ENCODE data around the gene UBA5. TPM values are rescaled to one million over a fixed set of nuclear protein-coding genes. Genes with fewer than 3 reads are reported as not detected.

The UBA5 gene
- total and polyA plus RNA-seq, 7 donors = 16.8 to 35.3 (median 23.9) TPM

GRCh38 chr3:132690040-132690439 is 29.9 kb downstream of the UBA5 start:
- H3K4me3 ChIP-seq = no peak overlapping the region
- H3K36me3 ChIP-seq = peaks cover 26 to 100% (median 46%) of the 10 kb centered on the region in 4 donors
- intact Hi-C loops (cut with DNase I) = loop anchor here (10.0 kb wide), 1 partner anchor 175 kb away; no protein-coding TSS in a partner anchor
- H3K4me1 ChIP-seq = no peaks in the 10 kb centered on the region
- no peak overlapping the region for H3K27ac ChIP-seq
- WGBS, 2 donors = 98% methylated on average over 4 of the region's 4 CpGs
- TF ChIP-seq POLR2A (IDR thresholded peaks at IDR 0.05) (no peak), EP300 (IDR thresholded peaks at IDR 0.05) (no peak), POLR2AphosphoS5 (IDR thresholded peaks at IDR 0.05) (no peak), CTCF (IDR thresholded peaks at IDR 0.05) (no peak)
- no peaks in the 10 kb centered on the region for H3K27me3 ChIP-seq
- DNase-seq = no peak
- no peaks in the 10 kb centered on the region for H3K9me3 ChIP-seq

GRCh38 chr3:132694991-132695390 is 34.9 kb downstream of the UBA5 start:
- H3K27me3 ChIP-seq = no peaks in the 10 kb centered on the region
- H3K36me3 ChIP-seq = peaks cover 21 to 100% (median 48%) of the 10 kb centered on the region in 4 donors
- no peak overlapping the region for H3K27ac ChIP-seq
- H3K4me1 ChIP-seq = no peaks in the 10 kb centered on the region
- H3K9me3 ChIP-seq = no peaks in the 10 kb centered on the region
- DNase-seq = no peak
- no peak for TF ChIP-seq EP300 (IDR thresholded peaks at IDR 0.05)
- no peak for TF ChIP-seq POLR2AphosphoS5 (IDR thresholded peaks at IDR 0.05)
- TF ChIP-seq CTCF (IDR thresholded peaks at IDR 0.05) = no peak
- TF ChIP-seq POLR2A (IDR thresholded peaks at IDR 0.05) = no peak
- 16 to 76% methylated on average over 4 of the region's 4 CpGs for WGBS, 2 donors
- H3K4me3 ChIP-seq = no peak overlapping the region
- intact Hi-C loops (cut with DNase I) = loop anchor here (10.0 kb wide), 1 partner anchor 180 kb away; no protein-coding TSS in a partner anchor

GRCh38 chr3:132695422-132695821 is 35.3 kb downstream of the UBA5 start:
- H3K27ac ChIP-seq = no peak overlapping the region
- no peaks in the 10 kb centered on the region for H3K27me3 ChIP-seq
- no peaks in the 10 kb centered on the region for H3K9me3 ChIP-seq
- no peaks in the 10 kb centered on the region for H3K4me1 ChIP-seq
- DNase-seq = no peak
- peaks cover 20 to 100% (median 47%) of the 10 kb centered on the region in 4 donors for H3K36me3 ChIP-seq
- H3K4me3 ChIP-seq = no peak overlapping the region
- no peak for TF ChIP-seq EP300 (IDR thresholded peaks at IDR 0.05)
- no peak for TF ChIP-seq POLR2A (IDR thresholded peaks at IDR 0.05)
- TF ChIP-seq POLR2AphosphoS5 (IDR thresholded peaks at IDR 0.05) = no peak
- intact Hi-C loops (cut with DNase I) = loop anchor here (10.0 kb wide), 1 partner anchor 181 kb away; no protein-coding TSS in a partner anchor
- WGBS, 2 donors = 95 to 97% methylated on average over 1 of the region's 1 CpG

GRCh38 chr3:132703733-132704132 is 43.6 kb downstream of the UBA5 start:
- 93 to 94% methylated on average over 2 of the region's 2 CpGs for WGBS, 2 donors
- Histone ChIP-seq H3K4me3 (no peak overlapping the region), H3K9me3 (no peaks in the 10 kb centered on the region), H3K4me1 (no peaks in the 10 kb centered on the region), H3K36me3 (peaks cover 17 to 99% (median 47%) of the 10 kb centered on the region in 4 donors), H3K27me3 (no peaks in the 10 kb centered on the region), H3K27ac (no peak overlapping the region)
- TF ChIP-seq POLR2AphosphoS5 (IDR thresholded peaks at IDR 0.05) (no peak), POLR2A (IDR thresholded peaks at IDR 0.05) (no peak)
- intact Hi-C loops (cut with DNase I) = no loop called here
- DNase-seq = no peak

GRCh38 chr3:132709761-132710160 is 49.6 kb downstream of the UBA5 start:
- intact Hi-C loops (cut with DNase I) = loop anchor here (10.0 kb wide), 1 partner anchor 45 kb away; the partner anchor contains the start of gene UBA5
- no peaks in the 10 kb centered on the region for H3K27me3 ChIP-seq
- no peak overlapping the region for H3K27ac ChIP-seq
- TF ChIP-seq CTCF (IDR thresholded peaks at IDR 0.05) = no peak
- TF ChIP-seq POLR2AphosphoS5 (IDR thresholded peaks at IDR 0.05) = no peak
- TF ChIP-seq EP300 (IDR thresholded peaks at IDR 0.05) = no peak
- TF ChIP-seq POLR2A (IDR thresholded peaks at IDR 0.05) = no peak
- 94 to 95% methylated on average over 5 of the region's 5 CpGs for WGBS, 2 donors
- H3K4me1 ChIP-seq = no peaks in the 10 kb centered on the region
- no peak for DNase-seq
- H3K9me3 ChIP-seq = no peaks in the 10 kb centered on the region
- peaks cover 12 to 93% (median 22%) of the 10 kb centered on the region in 4 donors for H3K36me3 ChIP-seq
- H3K4me3 ChIP-seq = no peak overlapping the region

- Histone ChIP-seq H3K36me3 (peaks cover 10 to 93% (median 20%) of the 10 kb centered on the region in 4 donors), H3K27ac (no peak overlapping the region), H3K4me3 (no peak overlapping the region), H3K9me3 (no peaks in the 10 kb centered on the region), H3K27me3 (no peaks in the 10 kb centered on the region), H3K4me1 (no peaks in the 10 kb centered on the region)
- intact Hi-C loops (cut with DNase I) = loop anchor here (10.0 kb wide), 1 partner anchor 46 kb away; the partner anchor contains the start of gene UBA5
- WGBS, 2 donors = 96 to 97% methylated on average over 6 of the region's 6 CpGs
- DNase-seq = no peak
- no peak for TF ChIP-seq POLR2AphosphoS5 (IDR thresholded peaks at IDR 0.05)
- TF ChIP-seq CTCF (IDR thresholded peaks at IDR 0.05) = no peak
- no peak for TF ChIP-seq POLR2A (IDR thresholded peaks at IDR 0.05)
- no peak for TF ChIP-seq EP300 (IDR thresholded peaks at IDR 0.05)
Measured at GRCh38 chr3:132710311-132710710, 50.2 kb downstream of the UBA5 start.

Data from sigmoid colon (tissue), 7 donors.